Hematopoietic multipotent progenitor cell treated with erythropoietin and hydrocortisone succinate and interleukin-3 and kit ligand, for 4 days (in vitro differentiated cells): ENCODE data around the gene CLDN14.

Experiments
- DNase-seq: peaks from one replicate; pipeline ENCODE4 v3.0.0-alpha.2; 2015

Gene CLDN14, protein sequence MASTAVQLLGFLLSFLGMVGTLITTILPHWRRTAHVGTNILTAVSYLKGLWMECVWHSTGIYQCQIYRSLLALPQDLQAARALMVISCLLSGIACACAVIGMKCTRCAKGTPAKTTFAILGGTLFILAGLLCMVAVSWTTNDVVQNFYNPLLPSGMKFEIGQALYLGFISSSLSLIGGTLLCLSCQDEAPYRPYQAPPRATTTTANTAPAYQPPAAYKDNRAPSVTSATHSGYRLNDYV

DNA sequence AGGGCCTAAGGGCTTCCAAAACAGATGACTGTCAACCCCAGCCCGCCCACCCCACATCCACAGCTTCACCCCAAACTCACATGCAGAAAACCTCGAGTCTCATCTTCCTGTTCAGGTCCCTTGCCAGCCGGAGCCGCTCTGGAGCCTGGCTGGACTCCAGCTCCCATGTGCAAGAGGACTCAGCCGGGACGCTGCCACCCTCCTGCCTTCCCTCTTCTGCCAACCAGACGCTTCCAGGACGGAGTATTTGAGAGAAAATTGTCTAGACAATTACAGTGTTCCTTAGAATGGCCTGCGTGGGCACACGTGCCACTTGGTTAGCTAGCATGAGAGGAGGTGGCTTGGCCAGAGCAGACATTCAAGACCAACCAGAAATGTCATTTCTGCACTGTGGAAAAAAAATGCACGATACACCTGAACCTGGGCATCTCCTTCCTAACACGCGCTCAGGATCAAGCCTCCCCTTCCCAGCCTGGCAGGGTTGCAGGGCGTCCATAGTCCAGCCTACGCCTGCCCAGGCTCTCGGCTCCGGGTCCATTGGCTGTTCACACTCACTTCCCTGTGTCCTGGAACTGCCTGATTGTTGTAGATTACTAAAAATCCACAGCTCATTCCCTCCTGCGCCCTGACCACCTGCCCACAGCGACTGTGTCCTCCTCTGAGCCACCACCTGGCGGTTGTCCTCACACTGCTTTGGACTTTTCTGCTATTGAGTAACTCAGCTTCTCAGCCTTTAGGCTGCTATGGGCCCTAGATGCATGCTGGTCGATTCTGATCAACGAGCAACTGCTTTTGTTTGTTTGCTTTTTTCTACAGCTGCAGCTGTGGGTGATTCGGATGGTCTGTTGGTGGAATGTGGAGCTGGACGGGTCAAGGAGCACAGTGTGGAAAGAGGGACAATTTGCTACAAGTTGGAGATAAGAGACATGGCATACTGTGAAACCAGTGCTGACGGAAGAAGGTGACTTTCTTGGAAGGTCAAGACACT is at the start of gene CLDN14:
CLDN14 (minus strand) TSS at position 708 of the 988 bp plus-strand sequence. CDS start 18,427 bp downstream, outside the sequence.
- DNase-seq, result no peak

GRCh38 chr21:36528716-36529115 is 48.8 kb upstream of the CLDN14 start:
- DNase-seq, result no peak

- DNase-seq, result no peak
Measured at GRCh38 chr21:36527317-36527716, 47.4 kb upstream of the CLDN14 start.

DNA sequence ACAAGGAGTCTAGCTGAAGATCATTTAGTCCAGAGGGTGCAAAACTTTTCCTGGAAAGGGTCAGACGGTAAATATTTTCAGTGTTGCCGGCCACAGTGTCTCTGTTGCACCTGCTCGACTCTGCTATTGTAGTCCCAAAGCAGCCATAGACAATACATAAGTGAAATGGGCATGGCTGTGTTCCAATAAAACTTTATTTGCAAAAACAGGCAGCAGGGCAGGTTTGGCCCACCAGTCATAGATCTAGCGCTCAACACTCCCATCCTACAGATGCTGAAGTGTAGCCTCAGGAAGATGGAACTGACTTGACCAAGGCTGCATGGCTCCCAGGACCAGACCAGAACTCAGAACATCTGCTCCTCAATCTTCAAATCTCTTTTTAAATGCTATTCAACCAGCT is 46.2 kb upstream of the CLDN14 start:
- no peak for DNase-seq

DNA sequence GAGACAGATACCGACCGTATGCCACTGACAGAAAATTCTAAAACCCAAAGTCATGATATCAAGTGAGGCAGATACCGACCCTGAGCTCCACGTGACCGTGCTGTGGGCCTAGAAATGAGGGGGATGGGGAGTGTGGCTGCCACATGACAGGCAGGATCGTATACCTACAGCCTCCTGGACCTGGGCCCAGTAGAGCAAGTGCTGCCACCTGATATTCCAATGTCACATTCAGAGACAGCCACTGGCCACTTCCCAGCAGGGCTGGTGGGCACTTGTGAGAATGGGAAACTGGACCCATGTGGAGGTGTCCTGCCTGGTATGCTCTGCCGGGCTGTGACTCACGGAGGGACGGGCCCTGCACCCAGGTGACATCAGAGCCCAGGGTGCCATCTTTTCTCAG is 44.6 kb upstream of the CLDN14 start:
- no peak for DNase-seq

DNA sequence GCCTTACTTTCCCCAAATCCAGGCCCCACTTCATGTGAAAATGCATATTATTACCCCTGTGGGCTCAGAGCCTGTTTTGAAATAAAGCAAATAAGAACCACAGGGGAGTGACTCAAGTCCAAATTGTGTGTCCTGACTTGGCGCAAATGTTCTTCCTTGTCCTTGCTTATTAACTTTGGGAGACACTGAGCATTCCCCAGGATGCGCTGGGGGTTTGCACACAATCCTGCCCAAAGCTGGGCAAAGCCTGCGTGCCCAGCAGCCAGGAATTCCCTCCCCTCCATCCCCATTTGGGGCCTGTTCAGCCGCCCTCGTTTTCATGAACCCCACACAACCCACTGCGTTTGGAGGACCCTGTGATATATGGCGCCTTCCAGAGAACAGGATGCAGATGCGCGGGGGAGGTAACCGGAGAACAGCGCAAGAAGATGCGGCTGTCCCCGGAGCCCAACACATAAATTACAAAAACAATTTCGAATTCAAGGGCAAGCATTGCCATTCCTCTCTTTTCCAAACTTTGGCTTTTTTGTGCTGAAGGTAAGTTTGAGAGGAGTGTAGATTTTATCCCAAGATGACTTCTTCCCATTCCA is 42.4 kb upstream of the CLDN14 start:
- no peak for DNase-seq

DNA sequence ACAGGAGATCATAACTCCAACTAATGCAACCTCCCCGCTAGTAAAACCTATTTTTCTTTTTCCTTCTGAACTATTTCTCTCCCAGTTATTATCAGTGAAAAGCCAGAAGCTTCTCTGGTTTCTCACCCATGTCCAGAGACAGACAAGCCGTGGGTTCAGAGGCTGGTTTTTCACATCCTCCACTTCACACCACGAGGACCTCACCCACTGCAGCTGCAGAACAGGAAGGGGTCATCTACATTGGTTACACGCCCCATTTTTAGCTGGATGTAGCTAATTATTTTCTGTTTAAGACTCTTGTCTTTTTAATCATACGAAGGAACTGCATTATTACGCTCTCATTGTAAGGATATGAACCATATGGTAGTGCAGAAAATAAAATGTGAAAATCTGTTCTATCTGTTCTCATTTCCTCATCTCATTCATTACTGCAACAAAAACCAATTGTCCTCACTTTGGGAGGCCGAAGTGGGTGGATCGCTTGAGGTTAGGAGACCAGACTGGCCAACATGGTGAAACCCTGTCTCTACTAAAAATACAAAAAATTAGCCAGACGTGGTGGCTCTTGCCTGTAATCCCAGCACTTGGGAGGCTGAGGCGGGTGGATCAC is 39.1 kb upstream of the CLDN14 start:
- no peak for DNase-seq

DNA sequence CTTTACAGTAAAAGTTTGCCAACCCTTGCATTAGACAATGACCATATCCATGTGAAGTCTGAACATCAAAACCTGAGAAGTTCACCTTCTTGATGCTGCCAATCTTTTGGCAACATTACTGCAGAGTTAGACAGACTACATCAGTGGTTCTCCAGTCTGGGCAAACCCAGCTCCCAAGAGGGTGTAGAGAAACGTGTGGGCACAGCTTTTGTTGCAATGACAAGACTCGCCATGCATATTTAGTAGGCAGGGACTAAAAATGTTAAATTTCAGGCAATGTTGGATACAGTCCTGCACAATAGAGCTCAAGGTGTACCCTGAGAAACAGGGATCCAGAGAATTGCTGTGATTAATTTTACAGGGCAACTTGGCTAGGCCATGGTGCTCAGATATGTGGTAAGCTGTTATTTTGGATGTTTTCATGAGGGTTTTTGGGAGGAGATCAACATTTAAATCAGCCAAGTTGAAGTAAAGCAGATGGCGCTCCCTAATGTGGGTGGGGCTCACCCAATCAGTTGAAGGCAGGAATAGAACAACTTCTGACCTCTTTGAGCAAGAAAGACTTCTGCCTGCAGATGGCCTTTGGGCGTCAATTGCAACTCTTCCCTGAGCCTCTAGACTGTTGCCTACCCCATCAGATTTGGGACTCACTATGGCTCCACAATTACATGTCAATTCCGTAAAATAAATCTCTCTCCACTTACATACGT is 37.6 kb upstream of the CLDN14 start:
- DNase-seq, result no peak

GRCh38 chr21:36516281-36516680 is 36.4 kb upstream of the CLDN14 start:
- DNase-seq, result no peak

GRCh38 chr21:36513430-36513829 is 33.5 kb upstream of the CLDN14 start:
- DNase-seq, result no peak

DNA sequence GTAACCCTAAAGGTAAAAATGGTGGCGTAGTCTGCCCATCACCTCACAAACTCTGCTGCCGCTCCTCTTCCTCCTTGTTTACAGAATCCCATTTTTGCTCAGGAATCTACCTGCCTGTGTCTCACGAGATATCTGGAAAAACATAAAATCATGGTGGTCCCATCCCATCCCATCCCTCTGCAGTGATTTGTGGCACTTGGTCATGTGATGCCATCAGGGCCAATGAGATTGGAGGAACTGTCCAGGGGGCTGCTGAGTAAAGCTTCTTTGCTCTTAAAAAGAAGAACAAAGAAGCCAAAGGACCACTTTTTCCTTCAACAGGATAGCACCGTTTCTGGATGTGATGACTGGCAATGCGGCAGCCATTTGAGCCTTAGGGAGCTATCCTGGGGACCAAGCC is 33.0 kb upstream of the CLDN14 start:
- DNase-seq, result no peak

DNA sequence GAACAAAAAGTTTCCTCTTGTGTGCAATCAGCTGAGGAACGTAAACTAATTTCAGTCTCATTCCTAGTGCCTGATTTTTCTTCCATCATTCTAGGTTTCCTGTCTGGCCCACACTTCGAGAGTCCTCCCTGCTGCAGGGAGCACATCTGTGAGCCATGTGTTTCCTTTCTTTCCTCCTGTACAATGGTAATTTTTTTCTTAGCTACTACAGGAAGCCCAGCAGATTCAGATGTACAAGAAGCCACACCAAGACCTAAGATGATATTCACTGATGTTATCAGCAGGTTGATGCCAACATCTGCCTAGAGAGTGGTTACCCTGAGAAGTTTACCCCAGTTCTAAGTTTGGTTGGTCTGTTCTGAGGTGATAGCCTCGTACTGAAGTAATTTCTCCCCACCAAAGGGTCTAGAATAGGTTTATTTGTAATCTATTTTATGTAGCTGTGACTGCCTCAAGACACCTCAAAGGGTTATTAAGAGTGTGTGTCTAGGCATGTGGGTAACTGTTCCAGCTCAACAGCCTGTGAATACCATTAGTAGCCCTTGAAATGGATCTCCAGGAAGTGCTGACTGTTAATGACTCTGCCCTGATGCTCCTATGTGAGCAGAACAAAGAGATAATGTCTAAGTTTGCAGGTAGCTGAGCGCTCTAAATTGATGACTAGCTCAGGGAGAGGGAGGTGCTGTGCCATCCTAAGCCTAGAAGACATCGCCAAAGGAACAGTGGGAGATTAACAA is 31.7 kb upstream of the CLDN14 start:
- DNase-seq, result peak; percentile 56

DNA sequence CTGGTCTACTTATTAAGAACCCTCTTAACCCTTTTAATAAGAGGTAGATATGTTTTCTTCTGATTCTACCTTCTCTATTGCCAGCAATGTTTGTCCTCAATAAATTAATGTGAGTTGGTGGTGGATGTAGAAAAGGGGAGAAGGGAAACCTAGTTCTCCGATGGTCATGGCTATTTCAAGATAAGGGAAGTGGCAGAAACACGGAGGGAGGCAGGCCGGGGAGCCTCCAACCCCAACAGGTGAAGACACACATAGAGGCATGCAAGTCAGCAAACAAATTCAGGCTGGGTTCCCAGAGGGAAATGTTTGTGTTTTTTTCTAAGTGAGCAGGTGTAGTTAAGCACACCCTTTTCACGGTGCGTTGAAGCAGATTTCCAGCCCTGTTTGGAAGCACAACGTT is 31.0 kb upstream of the CLDN14 start:
- DNase-seq, result no peak

DNA sequence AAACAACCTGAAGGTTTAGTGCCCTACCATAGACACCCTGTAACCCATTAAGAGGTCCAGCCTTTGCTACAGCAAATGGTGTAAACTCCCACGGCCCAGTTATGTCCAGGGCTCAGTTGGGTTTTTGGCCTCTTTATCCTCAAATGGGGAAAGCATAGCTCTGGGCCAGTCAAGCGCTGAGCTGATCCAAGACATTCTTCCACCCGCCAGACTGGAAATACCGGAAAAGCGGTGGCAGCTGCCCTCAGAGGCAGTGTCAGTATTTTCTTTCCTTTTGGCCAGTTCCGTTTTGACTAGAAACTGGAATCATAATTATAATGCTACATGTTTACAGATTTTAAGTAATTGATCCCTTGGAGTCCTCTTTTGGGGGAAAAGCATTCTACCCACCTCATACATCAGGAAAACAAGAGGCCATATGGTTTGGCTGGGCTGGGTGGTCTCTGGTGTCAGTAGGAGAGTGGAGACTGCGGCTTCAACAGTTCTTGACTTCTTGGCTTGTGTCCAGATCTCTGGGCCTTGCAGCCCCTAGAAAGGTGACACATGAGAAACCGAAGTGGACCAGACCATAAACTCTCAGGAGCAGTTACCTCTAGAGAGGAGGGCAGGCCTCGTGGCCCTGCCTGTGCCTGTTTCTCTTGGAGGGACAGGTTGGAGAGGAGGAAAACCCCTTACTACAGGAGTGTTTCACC is 30.2 kb upstream of the CLDN14 start:
- no peak for DNase-seq

- no peak for DNase-seq
Measured at GRCh38 chr21:36508948-36509347, 29.0 kb upstream of the CLDN14 start.

DNA sequence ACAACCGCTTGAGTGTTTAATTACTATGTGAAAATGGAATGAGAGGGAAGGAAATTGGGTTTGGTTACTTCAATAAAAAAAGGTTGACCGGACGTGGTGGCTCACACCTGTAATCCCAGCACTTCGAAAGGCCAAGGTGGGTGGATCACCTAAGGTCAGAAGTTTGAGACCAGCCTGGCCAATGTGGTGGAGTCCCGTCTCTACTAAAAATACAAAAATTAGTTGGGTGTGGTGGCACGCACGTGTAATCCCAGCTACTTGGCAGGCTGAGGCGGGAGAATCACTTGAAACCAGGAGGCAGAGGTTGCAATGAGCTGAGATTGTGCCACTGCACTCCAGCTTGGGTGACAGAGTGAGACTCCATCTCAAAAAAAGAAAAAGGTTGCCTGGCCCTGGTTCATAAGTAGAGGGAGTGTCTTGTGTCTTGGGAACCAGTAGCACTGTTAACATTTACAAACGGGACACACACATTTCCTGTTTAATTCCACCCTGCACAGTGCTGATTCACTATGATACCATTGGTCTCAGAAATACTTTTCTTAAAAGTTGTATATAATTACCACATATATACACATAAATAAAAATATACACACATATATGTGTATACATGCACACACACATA is 27.6 kb upstream of the CLDN14 start:
- DNase-seq, result no peak

GRCh38 chr21:36506482-36506881 is 26.6 kb upstream of the CLDN14 start:
- no peak for DNase-seq

DNA sequence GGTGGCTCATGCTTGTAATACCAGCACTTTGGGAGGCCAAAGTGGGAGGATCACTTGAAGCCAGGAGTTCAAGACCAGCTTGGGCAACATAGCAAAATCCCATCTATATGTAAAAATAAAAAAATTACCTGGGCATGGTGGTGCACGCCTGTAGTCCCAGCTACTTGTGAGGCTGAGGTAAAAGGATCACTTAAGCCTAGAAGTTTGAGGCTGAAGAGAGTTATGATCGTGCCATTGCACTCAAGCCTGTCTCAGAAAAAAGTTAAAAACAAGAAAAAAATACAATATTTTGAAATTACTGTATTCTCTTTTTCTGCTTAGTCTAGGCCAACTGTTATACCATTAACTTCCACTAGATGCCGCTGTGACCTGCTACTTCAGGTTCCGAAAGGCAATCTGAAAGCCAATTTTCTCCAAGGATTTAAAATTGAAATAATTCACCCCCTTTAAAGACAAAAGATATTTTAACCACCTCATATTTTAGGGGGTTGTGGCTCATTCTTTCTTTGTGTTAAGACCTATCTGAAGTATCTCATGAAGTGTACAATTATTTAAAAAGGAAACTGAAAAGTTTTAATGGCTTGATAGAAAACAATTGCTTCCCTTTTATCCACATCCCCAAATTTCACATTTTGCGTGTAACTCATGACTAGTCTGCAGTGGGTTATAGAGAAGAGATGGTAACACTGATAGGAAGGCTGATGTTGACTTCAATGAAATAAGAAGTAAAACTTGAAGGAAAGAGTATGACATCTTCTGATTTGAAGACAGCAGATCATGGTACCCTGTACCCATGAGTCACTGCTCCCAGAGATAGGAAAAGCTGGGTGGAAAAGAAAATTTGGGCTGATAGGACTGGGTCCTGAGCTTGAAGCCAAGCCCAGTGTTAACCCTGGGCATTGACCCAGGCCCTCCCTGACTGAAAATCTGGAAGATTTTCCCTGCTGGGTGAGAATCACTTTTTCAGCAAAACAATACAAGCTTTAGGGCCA is 24.4 kb upstream of the CLDN14 start:
- DNase-seq, result peak; percentile 74

GRCh38 chr21:36502365-36502764 is 22.4 kb upstream of the CLDN14 start:
- DNase-seq, result no peak

DNA sequence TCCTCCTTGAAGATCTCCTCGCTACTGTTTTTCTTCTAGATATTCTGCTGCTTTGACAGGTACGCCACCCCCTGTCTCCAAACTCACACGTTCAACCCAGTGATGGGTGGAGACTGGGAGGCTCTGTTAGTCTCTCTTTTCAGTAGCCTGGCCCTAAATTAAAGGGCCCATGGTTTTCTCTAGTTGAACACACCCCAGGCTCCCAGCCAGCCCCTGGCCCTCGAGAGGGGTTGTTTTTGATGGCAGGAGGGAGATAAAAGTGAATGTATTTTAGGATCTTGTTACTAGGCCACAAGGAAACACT is 21.6 kb upstream of the CLDN14 start:
- DNase-seq, result no peak
